RWPE1 (cell line): ENCODE results near the gene ITM2C.

ENCODE experiments used
- CTCF ChIA-PET: fragments of 350-600 bp; sonication (Branson Sonifier 250); formaldehyde crosslinking; extraction: SDS; loops from one replicate; lab custom pipeline; 2021; lab: Yijun Ruan, JAX
- POLR2A ChIA-PET: fragments of 400-600 bp; formaldehyde crosslinking; extraction: SDS; loops from one replicate; lab custom pipeline; 2020; ENCODE audit warnings: antibody characterized with exemption; ENCODE audit not compliant: low non-redundant PET; lab: Yijun Ruan, JAX
- DNase-seq: peaks from one replicate; pipeline ENCODE4 v3.0.0; 2012; ENCODE audit warnings: low spot score
- H3K27ac ChIP-seq: fragments of 450-650 bp; 2 replicates; pipeline ENCODE4 v1.5.1; 2017
- TF ChIP-seq, protein P1 (sequence below): fragments of 450-650 bp; conservative IDR thresholded peaks from 2 replicates; pipeline ENCODE4 v1.5.1; 2017; ENCODE audit warnings: low read depth, mild to moderate bottlenecking

ITM2C gene

GRCh38 chr2:230829959-230830358 lies 34.8 kb upstream of the ITM2C start:
- ChIA-PET CTCF (interaction anchor here (0.9 kb wide), 1 partner anchor 157 kb away, joined by 6 read pairs; no protein-coding TSS in a partner anchor), POLR2A (no interaction called here)
- H3K27ac ChIP-seq = no peak overlapping the region
- TF ChIP-seq, protein P1, sequence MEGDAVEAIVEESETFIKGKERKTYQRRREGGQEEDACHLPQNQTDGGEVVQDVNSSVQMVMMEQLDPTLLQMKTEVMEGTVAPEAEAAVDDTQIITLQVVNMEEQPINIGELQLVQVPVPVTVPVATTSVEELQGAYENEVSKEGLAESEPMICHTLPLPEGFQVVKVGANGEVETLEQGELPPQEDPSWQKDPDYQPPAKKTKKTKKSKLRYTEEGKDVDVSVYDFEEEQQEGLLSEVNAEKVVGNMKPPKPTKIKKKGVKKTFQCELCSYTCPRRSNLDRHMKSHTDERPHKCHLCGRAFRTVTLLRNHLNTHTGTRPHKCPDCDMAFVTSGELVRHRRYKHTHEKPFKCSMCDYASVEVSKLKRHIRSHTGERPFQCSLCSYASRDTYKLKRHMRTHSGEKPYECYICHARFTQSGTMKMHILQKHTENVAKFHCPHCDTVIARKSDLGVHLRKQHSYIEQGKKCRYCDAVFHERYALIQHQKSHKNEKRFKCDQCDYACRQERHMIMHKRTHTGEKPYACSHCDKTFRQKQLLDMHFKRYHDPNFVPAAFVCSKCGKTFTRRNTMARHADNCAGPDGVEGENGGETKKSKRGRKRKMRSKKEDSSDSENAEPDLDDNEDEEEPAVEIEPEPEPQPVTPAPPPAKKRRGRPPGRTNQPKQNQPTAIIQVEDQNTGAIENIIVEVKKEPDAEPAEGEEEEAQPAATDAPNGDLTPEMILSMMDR = no peak
- no peak for DNase-seq

- ChIA-PET CTCF (no interaction called here), POLR2A (no interaction called here)
- TF ChIP-seq, protein P1 = no peak
- no peak overlapping the region for H3K27ac ChIP-seq
- DNase-seq = no peak
These were observed 34.3 kb upstream of the ITM2C start for GRCh38 chr2:230830428-230830827.

GRCh38 chr2:230840301-230840700 lies 24.4 kb upstream of the ITM2C start:
- no peak for DNase-seq
- TF ChIP-seq, protein P1 = no peak
- ChIA-PET CTCF (interaction anchor here (1.7 kb wide), 1 partner anchor 16 kb away, joined by 5 read pairs; no protein-coding TSS in a partner anchor), POLR2A (no interaction called here)
- H3K27ac ChIP-seq = no peak overlapping the region

DNA sequence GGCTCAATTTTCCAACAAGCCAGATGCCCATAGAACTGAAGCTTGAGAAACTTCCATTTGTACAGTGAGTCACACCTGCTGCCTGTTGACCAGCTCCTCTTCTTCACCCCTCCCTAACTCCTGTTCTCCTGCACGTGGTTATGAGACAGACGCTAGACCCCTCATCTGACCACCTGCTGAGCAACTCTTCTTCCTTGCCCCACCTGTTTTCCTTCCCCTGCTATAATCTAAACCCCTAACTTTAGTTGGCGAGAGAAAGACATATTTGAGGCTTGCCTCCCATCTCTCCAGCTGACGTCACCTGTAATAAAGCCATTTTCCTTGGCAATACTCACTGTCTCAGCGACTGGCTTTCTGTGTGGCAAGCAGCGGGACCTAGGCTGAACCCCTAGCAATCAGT lies 22.3 kb upstream of the ITM2C start:
- ChIA-PET CTCF (no interaction called here), POLR2A (no interaction called here)
- TF ChIP-seq, protein P1 = no peak
- DNase-seq = no peak
- H3K27ac ChIP-seq = no peak overlapping the region

GRCh38 chr2:230843132-230843531 lies 21.6 kb upstream of the ITM2C start:
- POLR2A ChIA-PET = no interaction called here
- DNase-seq = no peak
- H3K27ac ChIP-seq = no peak overlapping the region

GRCh38 chr2:230846360-230846759 lies 18.4 kb upstream of the ITM2C start:
- ChIA-PET CTCF (interaction anchor here (0.7 to 0.9 kb wide), 2 partner anchors 45 to 79 kb away, joined by 3 read pairs; partner anchors contain the start of gene GPR55), POLR2A (no interaction called here)
- TF ChIP-seq, protein P1 = no peak
- no peak overlapping the region for H3K27ac ChIP-seq
- no peak for DNase-seq

More at GRCh38 chr2:230843132-230843531, 21.6 kb upstream of the ITM2C start:
- CTCF ChIA-PET = no interaction called here
- TF ChIP-seq, protein P1 = no peak
